Stimulated activated CD4-positive, alpha-beta T cell treated with anti-CD3 and anti-CD28 coated beads, TNF-alpha, amount 100 ng/mL, for 48 hours (primary cell): ENCODE results near the gene CCNY.

Experiments
- DNase-seq, 3 donors: peaks; one replicate each; pipeline ENCODE4 v3.0.0-alpha.2; 2020; ENCODE audit warnings: low read depth in 3 of 3

Gene CCNY

GRCh38 chr10:35331894-35332640 is 4.2 kb upstream of the CCNY start:
- DNase-seq = no peak

- no peak for DNase-seq
These were observed 2.0 kb upstream of the CCNY start for GRCh38 chr10:35334297-35334696.

- no peak for DNase-seq
These were observed 901 bp upstream of the CCNY start for GRCh38 chr10:35335133-35336083.

- DNase-seq = no peak
These were observed 863 bp downstream of the CCNY start for GRCh38 chr10:35336921-35337823.

- no peak for DNase-seq
These were observed 3.6 kb downstream of the CCNY start for GRCh38 chr10:35339942-35340341.

- no peak for DNase-seq
These were observed 4.7 kb downstream of the CCNY start for GRCh38 chr10:35340975-35341374.

GRCh38 chr10:35341521-35341920 is 5.2 kb downstream of the CCNY start:
- DNase-seq = no peak

GRCh38 chr10:35342183-35342753 is 6.0 kb downstream of the CCNY start:
- no peak for DNase-seq

GRCh38 chr10:35343739-35344138 is 7.4 kb downstream of the CCNY start:
- no peak for DNase-seq

- DNase-seq = no peak
These were observed 9.1 kb downstream of the CCNY start for GRCh38 chr10:35345383-35345742.

- DNase-seq = no peak
These were observed 9.9 kb downstream of the CCNY start for GRCh38 chr10:35346248-35346647.

- no peak for DNase-seq
These were observed 10.8 kb downstream of the CCNY start for GRCh38 chr10:35347121-35347562.

- no peak for DNase-seq
These were observed 11.7 kb downstream of the CCNY start for GRCh38 chr10:35347899-35348608.

- DNase-seq = no peak
These were observed 12.5 kb downstream of the CCNY start for GRCh38 chr10:35348609-35349388.

GRCh38 chr10:35349389-35349915 is 13.1 kb downstream of the CCNY start:
- no peak for DNase-seq

GRCh38 chr10:35351021-35351420 is 14.7 kb downstream of the CCNY start:
- no peak for DNase-seq

- DNase-seq = no peak
These were observed 15.8 kb downstream of the CCNY start for GRCh38 chr10:35352097-35352496.

GRCh38 chr10:35352512-35352911 is 16.2 kb downstream of the CCNY start:
- DNase-seq = no peak

GRCh38 chr10:35353395-35353794 is 17.1 kb downstream of the CCNY start:
- DNase-seq = no peak

GRCh38 chr10:35353805-35354204 is 17.5 kb downstream of the CCNY start:
- DNase-seq = no peak
